ENCODE measurements around the gene LRWD1.

GRCh38 chr7:102456327-102456726, 8.5 kb upstream of the LRWD1 start:
- TF ChIP-seq TAF1 (IDR thresholded peaks at IDR 0.05; ENCODE audit: borderline replicate concordance, insufficient read depth, low read length), result no peak
- TF ChIP-seq POLR2AphosphoS5 (IDR thresholded peaks at IDR 0.05; ENCODE audit: low read depth, low read length), result no peak
